ENCODE measurements around the gene VPS13D.
A peak's percentile ranks its signal among the peaks of the same experiment; 100 is the strongest.

The VPS13D gene

DNA sequence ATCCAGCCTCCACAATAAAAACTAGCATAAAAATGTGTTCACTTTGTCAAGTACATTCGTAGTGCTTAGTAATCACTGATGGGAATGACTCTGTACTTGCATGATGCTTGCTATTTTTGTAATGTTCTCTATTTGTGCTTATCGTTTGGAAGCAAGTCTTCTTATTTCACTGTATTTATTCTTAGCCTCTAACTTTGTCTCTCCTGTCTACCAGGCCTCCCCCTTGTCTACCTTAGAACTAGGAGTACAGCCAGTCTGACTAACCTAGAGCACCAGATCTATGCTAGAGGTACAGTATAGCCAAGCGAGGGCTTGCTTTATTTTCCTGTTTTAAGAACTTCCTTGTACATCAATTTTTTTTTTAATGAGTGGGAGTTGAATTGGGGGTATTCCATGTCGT, 108.2 kb downstream of the VPS13D start:
- no peak for DNase-seq

DNA sequence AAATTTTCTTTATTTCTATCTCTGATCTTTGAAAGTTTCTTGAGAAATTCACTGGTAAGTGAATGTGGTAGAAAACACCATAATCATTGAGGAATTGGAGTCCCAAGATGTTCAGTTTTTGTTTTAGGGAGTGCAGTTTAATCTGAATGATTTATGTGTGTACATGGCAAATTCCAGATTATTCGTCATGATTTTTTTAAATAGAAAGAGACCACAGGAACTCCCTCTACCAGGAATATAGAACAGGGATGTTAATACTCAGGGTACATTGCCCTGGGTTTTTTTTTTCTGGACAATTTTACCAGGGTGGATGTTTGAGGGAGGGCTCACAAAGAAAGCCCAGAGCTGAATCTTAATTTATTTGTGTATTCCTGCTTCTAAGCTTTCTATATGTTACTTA, 109.0 kb downstream of the VPS13D start:
- no peak for DNase-seq

DNA sequence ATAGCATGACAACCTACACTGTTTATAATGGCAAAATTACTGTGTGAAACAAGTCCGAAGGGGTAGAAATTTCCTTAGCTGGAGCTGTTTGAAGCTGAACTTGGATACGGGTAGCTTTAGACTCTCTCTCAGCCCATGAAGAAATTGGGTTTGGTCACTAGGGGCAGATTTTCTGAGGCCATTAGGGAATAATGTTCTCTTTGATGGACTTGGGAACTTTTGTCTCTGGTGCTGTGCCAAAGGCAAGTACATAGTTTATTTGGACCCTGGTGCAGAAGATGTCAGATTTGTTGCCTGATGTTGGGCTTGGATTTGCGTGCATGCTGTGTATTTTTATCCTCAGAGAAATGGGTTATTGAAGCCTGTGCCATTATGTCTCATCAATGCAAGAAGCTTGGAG, 109.6 kb downstream of the VPS13D start:
- DNase-seq: no peak

DNA sequence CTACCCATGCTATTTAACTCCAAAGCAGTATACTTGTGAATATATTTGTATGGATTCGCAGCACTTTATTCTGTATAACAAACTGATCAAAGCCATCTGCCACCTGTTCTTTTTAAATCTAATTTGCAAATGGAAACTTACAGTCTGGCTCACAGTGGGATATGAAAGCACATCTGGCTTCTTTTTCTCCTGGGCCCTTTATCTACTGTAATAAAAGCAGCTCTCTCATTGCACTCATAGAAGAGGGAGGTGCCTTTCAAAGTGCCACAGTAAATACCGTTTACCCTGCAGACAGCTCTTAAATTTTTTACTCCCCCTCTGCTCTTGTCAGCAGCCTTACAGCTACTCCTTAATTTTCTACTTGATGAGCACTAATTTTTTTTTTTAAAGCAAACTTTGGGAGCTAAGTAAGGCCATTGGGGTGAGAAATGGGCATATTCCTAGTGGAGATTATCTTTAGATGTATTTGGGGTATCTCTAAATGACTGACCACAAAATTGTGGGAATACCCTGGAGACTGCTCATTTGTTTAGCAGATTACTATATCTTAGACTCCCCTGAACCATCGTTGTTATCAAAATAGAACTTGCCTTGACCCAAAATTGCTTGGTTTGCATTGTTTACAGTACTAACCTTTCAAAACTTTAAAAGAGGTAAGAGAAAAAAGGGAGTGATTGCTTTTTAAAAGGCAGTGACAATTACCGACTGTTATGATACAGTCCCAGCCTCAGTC, 110.1 kb downstream of the VPS13D start:
- no peak for DNase-seq

DNA sequence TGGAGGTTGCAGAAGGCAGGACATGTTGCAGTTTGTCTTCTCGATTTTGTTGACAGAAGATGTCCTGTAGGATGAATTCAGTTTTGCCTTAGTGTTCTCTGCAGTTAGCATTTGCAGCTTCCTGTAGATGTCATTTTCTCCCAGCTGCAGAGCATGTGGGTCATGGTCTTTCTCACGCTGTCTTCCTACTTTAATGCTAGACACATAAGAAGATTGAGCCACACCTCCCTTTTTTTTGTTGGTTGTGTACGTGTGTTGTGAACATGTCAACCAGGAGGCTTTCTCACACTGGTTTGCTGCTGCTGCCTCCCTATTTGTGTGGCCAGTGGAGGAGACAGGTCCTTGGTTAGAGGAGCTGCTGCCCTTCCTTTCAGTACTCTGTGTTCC, 110.7 kb downstream of the VPS13D start:
- DNase-seq: no peak

DNA sequence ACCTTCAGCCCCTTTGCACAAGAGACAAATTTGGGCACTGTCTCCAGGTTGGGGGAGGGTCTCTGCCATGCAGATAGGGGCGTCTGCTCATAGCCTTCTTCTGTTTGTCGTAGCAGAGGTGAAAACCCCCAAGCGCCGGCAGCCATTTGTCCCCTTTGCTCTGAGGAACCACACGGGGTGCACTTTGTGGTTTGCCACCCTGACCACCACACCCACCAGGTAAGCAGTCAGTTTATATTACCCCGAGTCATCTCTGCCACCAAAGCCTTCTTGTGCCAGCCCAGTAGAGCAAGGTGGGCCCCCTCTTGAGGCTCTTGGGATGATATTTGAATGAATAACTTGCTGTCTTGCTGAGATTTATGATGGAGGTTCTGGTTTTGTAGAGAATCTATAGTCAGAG, 111.8 kb downstream of the VPS13D start:
- no peak for DNase-seq

DNA sequence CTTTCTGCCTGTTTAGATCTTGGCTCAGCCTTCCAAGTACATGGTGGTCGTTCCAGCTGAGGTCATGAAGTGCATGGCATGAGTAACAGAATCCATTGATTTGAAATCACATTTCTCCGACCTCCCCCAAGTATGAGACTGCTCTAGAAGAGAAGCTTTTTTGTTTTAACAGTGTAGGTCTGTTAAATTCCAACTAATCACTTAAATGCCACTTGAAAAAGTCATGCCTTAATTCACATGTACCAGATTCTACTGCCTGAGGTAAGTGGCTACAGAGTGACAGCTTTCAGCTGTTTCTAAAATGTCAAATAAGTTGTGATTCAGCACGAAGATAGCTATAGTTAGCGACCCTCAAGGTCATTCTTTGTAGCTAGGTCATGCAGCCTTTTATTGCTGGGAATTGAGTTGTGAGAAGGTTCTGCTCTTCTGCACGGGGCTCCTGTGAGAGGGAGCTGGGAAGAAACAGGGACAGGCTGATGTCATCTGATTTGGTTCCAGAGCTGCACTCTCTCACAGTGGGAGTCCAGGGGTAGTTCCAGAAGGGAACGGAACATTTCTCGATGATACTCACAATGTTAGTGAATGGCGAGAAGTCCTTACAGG, 112.7 kb downstream of the VPS13D start:
- DNase-seq: no peak

DNA sequence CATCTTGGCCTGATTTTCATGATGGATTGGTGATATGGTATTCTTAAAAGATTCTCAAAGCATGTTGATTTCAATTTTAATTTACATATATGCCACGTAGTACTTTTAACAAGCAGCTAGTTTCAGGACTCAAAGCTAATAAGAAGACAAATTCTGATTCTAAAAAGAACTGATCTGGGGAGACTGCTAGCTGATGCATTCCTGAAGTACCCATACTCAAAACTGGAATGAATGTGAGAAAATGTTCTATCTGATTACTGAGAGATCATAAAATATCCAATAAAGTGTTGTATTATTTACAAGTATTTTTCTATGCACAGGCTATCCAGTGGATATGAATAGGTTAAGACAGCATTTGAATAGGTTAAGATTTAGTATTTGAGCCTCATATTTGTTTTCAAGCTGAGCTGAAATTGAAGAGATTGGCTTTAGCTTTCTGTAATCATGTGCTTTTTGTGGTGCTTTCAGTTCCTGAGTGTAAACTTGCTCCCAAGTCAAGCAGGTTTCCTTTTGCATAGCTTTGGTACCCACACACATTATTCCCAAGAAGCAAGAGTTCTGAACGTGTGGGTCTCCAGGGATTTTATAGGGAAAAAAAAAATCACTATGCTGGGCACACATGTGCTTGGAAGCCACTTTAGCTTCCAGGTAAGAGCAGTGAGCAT, 114.1 kb downstream of the VPS13D start:
- DNase-seq: no peak

DNA sequence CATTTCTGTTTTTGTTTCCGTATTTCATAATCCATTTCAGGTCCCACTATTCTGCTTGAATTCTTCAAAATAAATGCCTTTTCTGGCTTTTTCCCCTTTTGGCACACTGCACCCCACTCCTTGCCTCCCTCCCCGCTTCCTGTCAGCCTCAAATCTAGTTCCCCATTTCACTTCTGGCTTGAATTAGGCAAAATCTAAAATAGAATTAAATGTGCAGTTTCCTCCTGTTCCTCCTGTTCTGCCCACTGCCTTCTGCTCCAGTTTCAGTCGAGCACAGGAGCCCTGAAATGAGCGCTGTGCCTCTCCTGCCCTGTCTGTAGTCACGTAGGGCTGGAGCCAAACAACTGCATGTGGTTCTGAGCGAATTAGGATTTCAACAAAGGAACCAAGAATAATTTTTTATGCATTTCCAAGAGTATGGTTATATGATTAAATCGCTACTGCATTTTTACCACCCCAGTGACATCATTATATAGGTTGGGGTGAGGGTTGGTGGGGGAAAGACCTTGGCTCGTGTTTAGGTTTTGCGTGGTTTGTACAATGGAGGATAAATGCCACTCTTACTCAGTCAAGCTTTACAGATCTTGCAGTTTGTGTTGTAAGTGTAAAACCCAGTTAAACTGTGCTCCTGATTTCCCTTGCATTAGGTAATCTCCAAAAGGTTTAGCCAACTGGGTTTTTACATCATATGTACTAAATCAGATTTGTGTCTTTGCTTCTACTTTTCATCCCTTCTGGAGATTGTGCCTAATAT, 114.9 kb downstream of the VPS13D start:
- DNase-seq: peak; percentile 77

DNA sequence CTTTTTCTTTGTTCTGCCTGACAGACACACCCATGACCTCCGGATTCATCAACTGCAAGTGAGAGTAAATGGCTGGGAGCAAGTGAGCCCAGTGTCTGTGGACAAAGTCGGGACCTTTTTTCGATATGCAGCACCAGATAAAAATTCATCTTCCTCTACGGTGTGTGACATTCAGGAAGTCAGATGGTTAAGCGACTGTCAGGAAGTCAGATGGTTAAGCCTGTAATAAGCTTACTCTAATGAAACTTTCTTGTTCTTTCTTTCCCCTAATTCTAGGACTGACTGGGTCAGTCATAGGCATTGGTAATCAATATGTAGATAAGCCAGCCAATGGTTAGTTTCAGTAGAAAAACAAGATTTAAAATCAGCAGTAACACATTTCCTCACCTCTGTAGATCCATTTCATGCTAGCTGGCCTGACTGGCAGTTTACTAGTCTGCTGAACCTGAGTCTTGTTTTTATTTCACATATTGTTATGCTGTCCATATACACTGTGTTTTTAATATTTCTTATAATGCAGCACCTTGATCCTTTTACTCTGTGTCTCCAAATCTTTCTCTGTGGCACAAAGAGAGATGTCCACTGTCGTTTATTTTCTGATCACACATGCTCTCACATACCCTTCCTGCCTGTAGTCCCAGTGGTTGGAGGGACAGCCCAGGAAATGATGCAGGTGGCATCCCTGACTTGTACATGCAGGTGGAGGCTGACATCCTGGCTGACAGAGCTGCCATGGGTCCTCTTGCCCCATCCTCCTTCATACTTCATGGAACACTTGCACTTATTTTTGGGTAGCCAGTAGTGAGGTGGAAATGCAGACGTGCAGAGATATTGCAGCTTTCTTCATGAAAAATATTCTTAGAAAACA, 115.8 kb downstream of the VPS13D start:
- peak; percentile 37 for DNase-seq

DNA sequence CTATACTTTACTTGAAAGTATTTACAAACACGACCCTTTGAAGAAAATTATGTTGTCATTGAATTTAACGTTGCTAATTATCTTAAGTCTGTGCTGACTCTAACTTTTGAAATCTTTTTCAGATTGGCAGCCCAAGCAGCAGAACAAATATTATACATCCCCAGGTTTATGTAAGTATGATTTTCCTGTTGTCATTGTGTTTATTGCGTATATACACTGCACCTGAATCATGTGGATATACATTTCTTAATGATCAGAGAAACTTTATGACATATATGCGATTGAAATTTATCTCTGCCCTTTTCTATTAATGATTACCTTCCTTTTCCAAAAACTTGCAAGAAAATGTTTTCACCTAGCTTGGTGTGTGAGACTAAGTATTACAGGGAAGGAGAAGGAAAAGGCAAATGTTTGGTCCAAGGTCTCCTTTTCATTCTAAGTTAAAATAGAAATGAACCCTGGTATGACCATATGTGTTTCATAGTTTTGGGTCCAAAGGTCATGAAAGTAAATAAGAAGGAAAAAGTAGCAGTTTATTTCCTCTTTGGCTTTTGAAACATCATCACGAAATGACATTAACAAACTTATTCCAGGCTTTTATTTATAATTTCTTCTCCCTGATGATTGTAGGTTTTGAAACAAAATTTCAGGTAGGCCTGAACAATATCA, 116.8 kb downstream of the VPS13D start:
- no peak for DNase-seq

DNA sequence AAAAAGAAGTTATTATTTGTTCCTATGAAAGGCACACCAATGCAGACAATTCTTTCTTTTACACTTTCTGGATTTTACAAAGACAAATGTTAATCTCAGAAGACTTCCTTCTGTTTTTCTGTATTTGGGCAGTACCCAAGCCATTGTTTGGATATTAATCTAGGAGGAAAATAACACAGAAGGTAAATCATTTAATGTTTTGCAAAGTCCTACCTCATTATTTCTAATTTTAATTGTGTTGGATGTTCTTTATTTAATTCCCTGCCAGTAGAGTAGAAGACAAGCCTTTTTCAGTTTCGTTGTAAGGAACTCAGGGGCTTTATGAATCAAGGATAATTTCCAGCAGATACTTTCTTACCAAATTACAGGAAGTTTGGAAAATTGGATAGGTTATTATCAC, 118.3 kb downstream of the VPS13D start:
- DNase-seq: no peak

DNA sequence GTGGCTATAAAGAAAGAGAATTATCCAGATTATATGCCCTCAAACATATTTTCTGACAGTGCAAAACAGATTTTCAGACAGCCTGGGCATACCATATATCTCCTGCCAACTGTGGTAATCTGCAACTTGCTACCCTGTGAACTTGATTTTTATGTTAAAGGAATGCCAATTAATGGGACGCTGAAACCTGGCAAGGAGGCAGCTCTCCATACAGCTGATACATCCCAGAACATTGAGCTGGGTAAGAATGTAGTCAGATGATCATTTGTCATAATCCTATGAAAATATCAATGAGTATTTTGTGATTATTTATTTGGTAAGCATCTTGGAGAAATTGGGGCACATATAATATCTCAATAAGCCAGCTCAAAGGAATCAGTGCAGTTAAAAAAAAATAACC, 124.2 kb downstream of the VPS13D start:
- DNase-seq: no peak

DNA sequence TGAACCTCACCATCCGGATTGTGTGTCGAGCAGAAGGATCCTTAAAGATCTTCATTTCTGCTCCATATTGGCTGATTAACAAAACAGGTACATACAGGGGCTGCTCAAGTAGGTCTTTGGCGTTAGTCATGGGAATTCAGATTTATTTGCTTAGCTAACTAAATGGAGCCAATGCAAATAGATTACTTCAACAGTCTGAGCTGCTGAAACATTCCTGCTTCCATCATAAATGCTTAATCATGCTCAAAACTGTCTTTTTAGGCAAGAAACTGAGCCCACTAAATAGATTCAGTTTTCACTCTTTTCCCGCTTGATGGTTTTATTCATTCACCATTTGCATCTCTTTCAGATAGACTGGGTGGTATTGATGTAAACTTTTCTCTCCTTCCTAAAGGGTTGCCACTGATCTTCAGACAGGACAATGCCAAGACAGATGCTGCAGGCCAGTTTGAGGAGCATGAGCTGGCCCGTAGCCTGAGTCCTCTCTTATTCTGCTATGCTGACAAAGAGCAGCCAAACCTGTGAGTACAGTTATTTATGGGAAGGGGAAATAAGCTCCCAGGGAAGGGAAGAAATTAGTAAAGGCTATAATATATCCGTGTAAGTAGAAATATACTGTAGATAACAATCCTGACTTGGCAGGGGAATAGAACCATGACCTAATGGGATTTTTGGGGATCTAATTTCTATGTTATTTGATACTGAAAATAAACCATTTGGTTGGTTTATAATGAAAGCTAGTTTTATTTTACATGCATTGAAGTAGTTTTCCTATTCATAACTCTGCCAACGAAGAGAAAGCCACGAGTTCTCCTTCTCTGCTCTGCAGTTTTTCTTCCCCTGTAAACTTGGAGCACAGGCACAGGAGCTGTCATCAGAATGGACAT, 126.4 kb downstream of the VPS13D start:
- no peak for DNase-seq

DNA sequence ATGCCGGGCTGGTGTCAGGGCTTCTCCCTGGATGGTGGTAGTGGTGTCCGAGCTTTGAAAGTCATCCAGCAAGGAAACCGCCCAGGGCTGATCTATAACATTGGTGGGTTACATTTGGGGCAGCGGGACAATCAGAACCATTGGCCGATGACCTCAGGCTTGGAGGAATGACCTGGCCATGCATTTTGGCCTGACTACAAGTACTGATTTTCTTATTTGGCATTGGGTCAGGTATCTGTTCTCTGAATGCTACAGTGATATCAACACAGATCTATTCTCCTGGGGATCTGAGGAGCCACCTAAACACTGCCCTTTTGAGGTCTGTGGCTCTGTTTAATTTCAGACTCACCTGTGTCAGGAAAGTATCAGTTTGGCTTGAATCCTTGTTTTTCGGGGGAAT, 128.7 kb downstream of the VPS13D start:
- DNase-seq: no peak

DNA sequence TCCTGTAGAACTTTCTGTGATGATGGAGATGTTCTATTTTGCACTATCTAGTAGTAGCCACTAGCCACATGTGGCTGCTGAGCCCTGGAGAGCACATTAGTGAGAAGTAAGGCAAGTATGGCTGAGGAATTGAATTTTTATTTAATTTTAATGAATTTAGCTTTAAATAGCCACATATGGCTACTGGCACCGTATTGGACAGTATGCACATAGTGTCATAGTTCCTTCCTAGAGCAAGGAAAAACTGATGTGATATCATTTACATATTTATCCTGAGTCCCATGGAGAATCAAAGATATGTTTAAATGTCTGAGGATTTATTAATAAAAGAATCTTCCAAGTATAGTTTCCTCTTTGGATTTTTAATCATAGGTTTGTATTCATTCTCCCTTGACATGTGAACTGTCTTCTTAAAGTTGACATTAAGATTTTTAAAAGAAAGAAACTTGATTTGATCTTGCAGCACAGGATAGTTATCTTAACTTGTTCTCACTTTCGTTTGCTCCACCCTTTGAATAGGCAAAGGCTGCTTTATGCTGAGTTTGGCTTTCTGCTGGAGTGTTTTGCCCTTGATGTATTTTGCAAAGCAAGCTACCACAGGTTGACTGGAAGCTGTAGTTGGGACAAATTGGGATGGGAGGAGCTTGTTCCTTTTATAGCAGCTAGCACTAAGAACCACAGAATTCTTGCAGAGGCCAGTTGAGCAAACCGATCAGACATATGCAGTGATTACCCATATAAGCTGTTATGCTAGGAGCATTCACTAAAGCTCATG, 129.7 kb downstream of the VPS13D start:
- DNase-seq: no peak

DNA sequence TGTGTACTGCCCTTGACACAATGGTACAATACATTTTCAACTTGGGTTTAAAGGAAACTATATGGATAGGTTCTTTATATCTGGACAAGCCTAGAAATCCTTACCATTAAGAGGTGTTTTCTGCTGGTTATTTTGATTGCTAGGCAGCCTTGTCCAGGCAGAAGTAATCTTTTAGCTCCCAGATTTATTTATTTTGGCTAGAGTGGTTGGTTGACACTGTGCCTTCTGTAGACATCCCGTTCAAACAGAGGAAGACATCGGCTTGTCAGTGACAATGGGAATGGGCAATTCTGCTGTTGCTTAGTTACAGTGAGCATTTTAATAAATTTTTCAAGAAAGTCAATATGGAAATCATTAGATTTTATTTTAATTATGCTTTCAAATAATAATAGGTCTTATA, 138.8 kb downstream of the VPS13D start:
- no peak for DNase-seq

DNA sequence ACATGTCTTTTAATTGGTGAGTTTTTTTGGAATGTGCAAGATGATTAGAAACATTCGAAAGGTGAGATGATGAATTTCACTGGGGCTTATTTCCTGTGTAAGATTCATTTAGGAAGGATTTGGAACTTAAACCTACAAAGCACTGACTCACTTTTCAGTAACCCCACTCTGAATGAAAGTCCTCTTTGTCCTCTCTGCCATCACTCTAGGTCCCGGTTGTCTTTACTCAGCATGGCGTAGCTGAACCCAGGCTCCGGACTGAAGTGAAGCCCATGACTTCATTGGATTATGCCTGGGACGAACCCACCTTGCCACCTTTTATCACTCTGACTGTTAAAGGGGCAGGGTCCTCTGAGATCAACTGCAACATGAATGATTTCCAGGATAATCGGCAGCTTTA, 139.4 kb downstream of the VPS13D start:
- DNase-seq: no peak

DNA sequence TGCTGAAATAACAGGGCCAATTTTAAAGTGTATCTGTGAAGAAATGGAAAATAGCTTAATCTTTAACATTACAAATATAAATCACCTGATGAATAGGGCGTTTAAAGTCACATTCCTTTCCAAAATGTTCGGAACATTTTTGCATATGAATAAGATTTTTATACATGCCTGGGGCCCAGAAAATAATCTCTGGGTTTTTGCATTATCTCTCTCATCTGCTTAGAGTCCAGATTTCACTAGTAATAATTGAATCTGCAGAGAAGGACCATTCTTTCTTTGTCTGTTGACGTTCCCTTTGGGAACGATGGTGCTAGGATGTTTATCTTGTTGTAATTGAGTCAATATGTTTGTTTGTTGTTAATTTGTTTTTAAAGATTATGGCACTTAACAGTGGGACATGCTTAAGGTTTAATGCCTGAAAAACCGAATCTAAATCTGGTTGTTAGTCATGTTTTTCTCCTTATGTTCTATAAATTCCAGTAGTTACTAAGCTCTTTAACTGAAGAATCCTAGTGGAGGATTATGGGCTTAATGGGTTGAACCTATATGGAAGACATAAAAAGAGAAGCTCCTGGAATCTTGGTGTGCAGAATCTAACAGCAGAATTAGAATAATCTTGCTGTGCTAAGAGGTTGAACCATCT, 140.6 kb downstream of the VPS13D start:
- DNase-seq: no peak

DNA sequence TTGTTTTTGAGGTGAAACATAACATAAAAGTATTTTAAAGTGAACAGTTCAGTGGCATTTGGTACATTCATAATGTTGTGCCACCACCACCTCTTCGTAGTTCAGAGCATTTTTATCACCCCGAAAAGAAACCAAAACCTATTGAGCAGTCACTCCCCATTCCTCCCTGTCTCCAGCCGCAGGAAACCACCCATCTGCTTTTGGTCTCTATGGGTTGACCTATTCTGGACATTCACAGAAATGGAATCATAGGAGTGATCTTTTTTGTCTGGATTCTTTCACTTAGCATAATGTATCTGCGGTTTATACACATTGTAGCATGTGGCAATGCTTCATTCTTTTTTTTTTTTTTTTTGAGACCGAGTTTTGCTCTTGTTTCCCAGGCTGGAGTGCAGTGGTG, 141.2 kb downstream of the VPS13D start:
- no peak for DNase-seq

All from hematopoietic multipotent progenitor cell treated with erythropoietin and hydrocortisone succinate and interleukin-3 and kit ligand, for 4 days (in vitro differentiated cells).